ENCODE results near the gene ACTN4.

Gene ACTN4

DNA sequence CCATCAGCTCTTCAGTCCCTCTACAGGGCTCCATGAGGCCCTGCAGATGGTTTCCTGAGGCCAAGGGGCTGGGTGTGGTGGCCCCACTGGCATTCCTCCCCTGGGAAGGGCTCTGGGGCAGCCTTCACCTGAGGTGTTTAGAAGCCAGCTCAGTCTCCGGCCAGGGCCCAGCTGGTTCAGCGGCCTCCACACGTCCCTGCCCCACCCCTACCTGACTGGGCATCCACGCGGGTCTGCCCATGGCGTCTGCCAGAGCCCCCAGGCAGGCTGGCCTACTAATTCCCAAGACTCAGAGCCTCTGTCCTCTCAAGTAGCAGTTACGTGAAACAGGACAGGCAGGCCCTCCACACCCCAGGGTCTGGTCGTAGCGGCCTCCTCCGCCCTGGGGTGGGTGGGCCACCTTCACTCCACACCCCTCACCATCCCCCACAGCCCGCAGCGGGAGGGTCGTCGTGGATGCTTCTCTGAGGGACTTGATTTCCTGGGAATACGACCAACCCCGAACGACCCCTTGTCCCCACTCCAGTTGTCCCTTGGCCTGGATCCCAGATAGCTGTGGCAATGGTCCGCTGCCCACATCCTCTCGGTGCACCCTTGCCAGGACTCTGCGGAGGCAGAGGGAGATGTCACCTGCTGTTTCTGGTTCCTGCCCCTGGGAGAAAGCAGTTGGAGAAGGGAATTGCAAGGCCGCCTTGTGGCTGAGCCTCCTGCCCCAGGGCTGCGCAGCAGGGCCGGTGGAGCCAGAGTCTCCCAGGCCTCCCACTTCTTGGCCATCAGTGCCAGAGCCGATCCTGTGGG lies 72.5 kb downstream of the ACTN4 start:
- peak overlapping the region in 1 of 11 experiments; percentile 15; a peak in 1 of 22 replicates for H3K27ac ChIP-seq
- H3K36me3 ChIP-seq, result peaks cover 97 to 100% (median 100%) of the 10 kb centered on the region in 11 experiments
- H3K4me1 ChIP-seq, result peaks cover 0 to 38% (median 27%) of the 10 kb centered on the region in 10 experiments; a peak in 13 of 20 replicates
- H3K4me2 ChIP-seq, result no peak overlapping the region
- peak overlapping the region in 3 of 11 experiments; percentile 21 to 60 (median 40); a peak in 2 of 22 replicates for H3K9ac ChIP-seq
- peaks cover 0 to 83% (median 15%) of the 10 kb centered on the region in 11 experiments; a peak in 10 of 22 replicates for H4K20me1 ChIP-seq
- TF ChIP-seq Cebpa-rat (IDR thresholded peaks at IDR 0.05), result no peak
- H3K9me3 ChIP-seq (replicated peaks in 1 of 11), result no peaks in the 10 kb centered on the region
- H3K27me3 ChIP-seq, result no peaks in the 10 kb centered on the region
- H3K4me3 ChIP-seq, result no peak overlapping the region

DNA sequence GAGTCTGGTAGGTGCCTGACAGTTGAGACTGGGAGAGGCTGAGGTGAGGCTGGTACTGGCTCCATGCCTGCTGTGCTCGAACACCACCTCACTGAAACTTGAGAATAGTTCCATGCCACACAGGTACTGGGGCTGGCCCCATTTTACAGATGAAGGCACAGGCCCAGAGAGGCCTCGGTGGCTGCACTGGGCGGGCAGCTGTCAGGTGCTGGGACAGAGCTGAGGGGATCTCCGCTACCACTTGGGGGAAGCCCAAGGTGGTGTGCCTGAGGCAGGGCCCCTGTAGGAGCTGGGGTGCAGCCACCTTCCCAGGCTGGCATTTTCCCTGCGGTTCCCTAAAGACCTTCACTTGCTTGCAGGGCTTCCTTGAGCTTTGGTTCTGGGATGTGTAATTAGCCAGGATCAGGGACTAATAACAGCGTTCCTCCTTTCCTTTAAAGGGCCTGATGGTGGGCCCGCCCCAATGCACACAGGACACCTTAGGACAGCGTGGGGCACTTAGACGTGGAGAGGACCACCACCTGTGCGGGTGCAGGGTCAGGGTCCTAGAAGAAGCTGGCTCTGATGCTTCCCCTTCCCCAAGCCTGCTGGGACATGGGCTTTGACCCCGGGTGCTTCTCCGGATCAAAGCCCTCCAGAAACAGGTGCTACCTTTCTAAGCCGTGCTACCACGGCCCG lies 73.2 kb downstream of the ACTN4 start:
- H3K4me2 ChIP-seq, result peak overlapping the region in 8 of 11 experiments; percentile 5 to 76 (median 60); a peak in 9 of 22 replicates
- H3K27me3 ChIP-seq, result no peaks in the 10 kb centered on the region
- no peak for TF ChIP-seq Cebpa-rat (IDR thresholded peaks at IDR 0.05)
- H3K4me1 ChIP-seq, result peaks cover 0 to 38% (median 27%) of the 10 kb centered on the region in 10 experiments; a peak in 13 of 20 replicates
- no peak overlapping the region for H3K4me3 ChIP-seq
- peaks cover 97 to 100% (median 100%) of the 10 kb centered on the region in 11 experiments for H3K36me3 ChIP-seq
- H3K27ac ChIP-seq, result 0 out of 22 replicates have a peak overlapping the region, but pooled peaks of 1 of the 11 experiments have one; percentile 42
- peaks cover 0 to 89% (median 15%) of the 10 kb centered on the region in 11 experiments; a peak in 10 of 22 replicates for H4K20me1 ChIP-seq
- H3K9ac ChIP-seq, result peak overlapping the region in 6 of 11 experiments; percentile 22 to 64 (median 50); a peak in 6 of 22 replicates
- no peaks in the 10 kb centered on the region for H3K9me3 ChIP-seq (replicated peaks in 1 of 11)

- no peaks in the 10 kb centered on the region for H3K27me3 ChIP-seq
- no peak for TF ChIP-seq Cebpa-rat (IDR thresholded peaks at IDR 0.05)
- no peaks in the 10 kb centered on the region for H3K9me3 ChIP-seq (replicated peaks in 1 of 11)
- no peak overlapping the region for H3K4me3 ChIP-seq
- peaks cover 0 to 92% (median 15%) of the 10 kb centered on the region in 11 experiments; a peak in 10 of 22 replicates for H4K20me1 ChIP-seq
- peaks cover 0 to 38% (median 27%) of the 10 kb centered on the region in 10 experiments; a peak in 13 of 20 replicates for H3K4me1 ChIP-seq
- H3K36me3 ChIP-seq, result peaks cover 97 to 100% (median 100%) of the 10 kb centered on the region in 11 experiments
- H3K4me2 ChIP-seq, result peak overlapping the region in 7 of 11 experiments; percentile 32 to 76 (median 61); a peak in 14 of 22 replicates
- H3K27ac ChIP-seq, result peak overlapping the region in 5 of 11 experiments; percentile 13 to 53 (median 43); a peak in 5 of 22 replicates
- peak overlapping the region in 8 of 11 experiments; percentile 22 to 69 (median 54); a peak in 15 of 22 replicates for H3K9ac ChIP-seq
Measured at GRCh38 chr19:38721496-38721895, 74.0 kb downstream of the ACTN4 start.

DNA sequence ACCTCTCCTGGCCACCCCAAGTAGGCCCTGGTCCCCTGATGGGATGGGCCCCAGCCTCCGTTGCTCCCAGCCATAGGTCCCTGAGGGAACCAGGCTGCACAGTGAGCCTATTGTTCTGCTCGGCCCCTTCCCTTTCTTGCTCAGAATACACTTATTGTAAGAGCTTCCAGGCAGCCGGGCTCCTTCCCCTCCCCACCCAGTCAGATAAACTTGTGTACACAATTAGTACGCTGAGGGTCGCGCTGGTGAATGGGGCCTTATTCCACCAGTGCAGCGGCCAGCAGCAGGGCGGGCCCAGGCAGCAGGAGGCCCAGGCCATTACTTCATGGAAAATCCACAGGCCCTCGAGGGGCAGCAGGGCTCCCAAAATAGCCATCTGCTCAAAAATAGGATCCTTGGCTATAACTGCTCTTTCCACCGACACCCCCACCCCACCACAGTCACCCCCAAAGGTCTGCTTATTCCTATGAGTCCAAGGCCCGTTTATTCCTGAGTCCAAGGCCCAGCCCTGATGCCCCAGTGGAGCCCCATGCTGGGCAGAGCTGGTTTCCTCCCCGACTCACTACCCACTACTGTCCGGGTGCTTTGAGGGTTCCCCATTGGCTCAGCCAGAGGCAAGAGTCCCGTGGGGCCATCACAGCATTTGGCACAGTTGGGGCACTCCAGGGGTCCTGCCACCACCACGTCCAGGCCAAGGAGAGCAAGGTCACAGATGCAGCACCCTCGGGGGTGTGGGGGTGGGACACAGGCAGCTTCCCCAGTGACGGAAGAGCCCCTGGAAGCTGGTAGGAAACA lies 74.7 kb downstream of the ACTN4 start:
- peak overlapping the region in 7 of 11 experiments; percentile 6 to 53 (median 42); a peak in 10 of 22 replicates for H3K27ac ChIP-seq
- TF ChIP-seq Cebpa-rat (IDR thresholded peaks at IDR 0.05), result no peak

DNA sequence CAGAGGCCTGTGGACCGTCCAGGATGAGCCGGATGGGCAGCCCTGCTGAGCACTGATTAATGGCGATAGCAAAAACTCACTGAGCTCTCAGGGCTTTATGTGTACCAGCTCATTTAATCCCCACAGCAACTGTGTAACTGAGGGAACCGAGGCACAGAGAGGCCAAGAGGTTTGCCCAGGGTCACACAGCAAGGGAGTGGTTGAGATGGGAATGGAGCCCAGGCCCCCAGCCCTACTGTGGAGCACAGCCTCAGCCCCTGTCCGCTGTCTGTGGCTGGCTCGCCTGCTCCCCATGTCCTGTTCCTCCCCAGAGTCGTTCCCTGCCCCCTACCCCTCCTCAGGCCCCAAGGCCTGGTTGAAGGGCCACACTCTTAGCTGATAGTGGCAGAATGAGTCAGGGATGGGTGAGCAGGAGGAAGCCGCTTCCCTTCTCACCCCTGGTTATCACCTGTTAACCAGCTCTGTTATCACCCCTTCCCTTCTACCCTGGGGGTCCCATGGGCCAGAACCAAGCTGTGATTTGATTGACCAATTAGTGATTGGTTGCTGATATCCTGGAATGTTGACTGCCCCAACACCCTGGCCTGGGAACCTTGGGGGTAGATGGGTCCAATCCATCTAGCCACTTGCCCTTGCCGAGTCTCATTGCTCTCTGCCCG lies 75.6 kb downstream of the ACTN4 start:
- Histone ChIP-seq H3K4me3 (no peak overlapping the region), H3K9me3 (replicated peaks in 1 of 11) (no peaks in the 10 kb centered on the region), H3K4me2 (peak overlapping the region in 1 of 11 experiments; percentile 76; a peak in 2 of 22 replicates), H4K20me1 (peaks cover 0 to 92% (median 15%) of the 10 kb centered on the region in 11 experiments; a peak in 9 of 22 replicates), H3K27me3 (no peaks in the 10 kb centered on the region), H3K27ac (peak overlapping the region in 4 of 11 experiments; percentile 7 to 53 (median 26); a peak in 5 of 22 replicates), H3K4me1 (peaks cover 0 to 44% (median 33%) of the 10 kb centered on the region in 10 experiments; a peak in 16 of 20 replicates), H3K36me3 (peaks cover 92 to 100% (median 100%) of the 10 kb centered on the region in 11 experiments), H3K9ac (peak overlapping the region in 4 of 11 experiments; percentile 40 to 69 (median 62); a peak in 4 of 22 replicates)
- no peak for TF ChIP-seq Cebpa-rat (IDR thresholded peaks at IDR 0.05)

More for the DNA sequence above, 74.7 kb downstream of the ACTN4 start:
- H4K20me1 ChIP-seq, result peaks cover 0 to 92% (median 15%) of the 10 kb centered on the region in 11 experiments; a peak in 10 of 22 replicates
- H3K9me3 ChIP-seq (replicated peaks in 1 of 11), result no peaks in the 10 kb centered on the region
- H3K36me3 ChIP-seq, result peaks cover 97 to 100% (median 100%) of the 10 kb centered on the region in 11 experiments
- H3K4me1 ChIP-seq, result peaks cover 0 to 38% (median 27%) of the 10 kb centered on the region in 10 experiments; a peak in 14 of 20 replicates
- peak overlapping the region in 10 of 11 experiments; percentile 22 to 69 (median 51); a peak in 17 of 22 replicates for H3K9ac ChIP-seq
- H3K27me3 ChIP-seq, result no peaks in the 10 kb centered on the region
- no peak overlapping the region for H3K4me3 ChIP-seq
- peak overlapping the region in 7 of 11 experiments; percentile 32 to 76 (median 61); a peak in 13 of 22 replicates for H3K4me2 ChIP-seq

GRCh38 chr19:38723606-38723965 lies 76.1 kb downstream of the ACTN4 start:
- peaks cover 87 to 97% (median 96%) of the 10 kb centered on the region in 11 experiments for H3K36me3 ChIP-seq

GRCh38 chr19:38723990-38724854 lies 76.8 kb downstream of the ACTN4 start:
- H3K9me3 ChIP-seq (replicated peaks in 1 of 11), result no peaks in the 10 kb centered on the region
- no peak overlapping the region for H3K4me2 ChIP-seq
- H3K27me3 ChIP-seq, result no peaks in the 10 kb centered on the region
- TF ChIP-seq Cebpa-rat (IDR thresholded peaks at IDR 0.05), result no peak
- no peak overlapping the region for H3K9ac ChIP-seq
- H3K4me3 ChIP-seq, result no peak overlapping the region
- peaks cover 80 to 97% (median 96%) of the 10 kb centered on the region in 11 experiments for H3K36me3 ChIP-seq
- peaks cover 0 to 81% (median 15%) of the 10 kb centered on the region in 11 experiments; a peak in 9 of 22 replicates for H4K20me1 ChIP-seq
- no peak overlapping the region for H3K27ac ChIP-seq
- peaks cover 0 to 46% (median 37%) of the 10 kb centered on the region in 10 experiments; a peak in 16 of 20 replicates for H3K4me1 ChIP-seq

More at GRCh38 chr19:38723606-38723965, 76.1 kb downstream of the ACTN4 start:
- H3K9me3 ChIP-seq (replicated peaks in 1 of 11), result no peaks in the 10 kb centered on the region
- H3K9ac ChIP-seq, result no peak overlapping the region
- H3K4me1 ChIP-seq, result peaks cover 0 to 48% (median 36%) of the 10 kb centered on the region in 10 experiments; a peak in 16 of 20 replicates
- TF ChIP-seq Cebpa-rat (IDR thresholded peaks at IDR 0.05), result no peak
- H4K20me1 ChIP-seq, result peaks cover 0 to 88% (median 15%) of the 10 kb centered on the region in 11 experiments; a peak in 9 of 22 replicates
- no peak overlapping the region for H3K27ac ChIP-seq
- no peaks in the 10 kb centered on the region for H3K27me3 ChIP-seq
- no peak overlapping the region for H3K4me2 ChIP-seq
- no peak overlapping the region for H3K4me3 ChIP-seq

Measured in BLaER1 treated with 17β-estradiol and CSF1 and Interleukin-3, amounts not matched to agents 10 nM and 100 nM (cell line).